ENCODE data around the gene CRACR2A. TPM values are rescaled to one million over a fixed set of nuclear protein-coding genes. Genes with fewer than 3 reads are reported as not detected.

CRACR2A gene
- total and polyA plus RNA-seq, 2 donors from 2014 or later: 0.22 to 6.1 TPM

GRCh38 chr12:3613641-3614395 is 139.1 kb downstream of the CRACR2A start:
- TF ChIP-seq CTCF (IDR thresholded peaks at IDR 0.05; ENCODE audit: borderline replicate concordance, extremely low read depth, insufficient read depth): no peak
- Histone ChIP-seq H3K27ac (ENCODE audit: low read depth in 2 of 2, low read length in 2 of 2) (no peak overlapping the region), H3K4me3 (ENCODE audit: low read length in 3 of 3) (no peak overlapping the region), H3K9me3 (ENCODE audit: control insufficient read depth in 2 of 3, insufficient read depth in 1 of 3, low read length in 3 of 3) (no peaks in the 10 kb centered on the region), H3K4me1 (ENCODE audit: control insufficient read depth in 2 of 3, insufficient read depth in 2 of 3, low read depth in 1 of 3, low read length in 3 of 3) (no peaks in the 10 kb centered on the region), H3K9ac (ENCODE audit: low read length in 3 of 3) (no peak overlapping the region), H3K27me3 (ENCODE audit: control insufficient read depth, insufficient read depth, low read length) (no peaks in the 10 kb centered on the region), H3K36me3 (ENCODE audit: control insufficient read depth in 2 of 3, insufficient read depth in 3 of 3, low read length in 3 of 3) (no peaks in the 10 kb centered on the region)
- intact Hi-C loops (cut with DNase I): no loop called here
- DNase-seq: no peak
- no peak for FAIRE-seq

GRCh38 chr12:3611860-3612703 is 140.8 kb downstream of the CRACR2A start:
- H3K4me1 ChIP-seq (ENCODE audit: control insufficient read depth in 2 of 3, insufficient read depth in 2 of 3, low read depth in 1 of 3, low read length in 3 of 3): no peaks in the 10 kb centered on the region
- FAIRE-seq: no peak
- no peak for TF ChIP-seq CTCF (IDR thresholded peaks at IDR 0.05; ENCODE audit: borderline replicate concordance, extremely low read depth, insufficient read depth)
- H3K9me3 ChIP-seq (ENCODE audit: control insufficient read depth in 2 of 3, insufficient read depth in 1 of 3, low read length in 3 of 3): no peaks in the 10 kb centered on the region
- DNase-seq: no peak
- H3K27ac ChIP-seq (ENCODE audit: low read depth in 2 of 2, low read length in 2 of 2): no peak overlapping the region
- H3K27me3 ChIP-seq (ENCODE audit: control insufficient read depth, insufficient read depth, low read length): no peaks in the 10 kb centered on the region
- H3K9ac ChIP-seq (ENCODE audit: low read length in 3 of 3): no peak overlapping the region
- intact Hi-C loops (cut with DNase I): no loop called here
- H3K4me3 ChIP-seq (ENCODE audit: low read length in 3 of 3): no peak overlapping the region
- H3K36me3 ChIP-seq (ENCODE audit: control insufficient read depth in 2 of 3, insufficient read depth in 3 of 3, low read length in 3 of 3): no peaks in the 10 kb centered on the region

GRCh38 chr12:3607821-3608220 is 145.1 kb downstream of the CRACR2A start:
- TF ChIP-seq CTCF (IDR thresholded peaks at IDR 0.05; ENCODE audit: borderline replicate concordance, extremely low read depth, insufficient read depth): no peak
- DNase-seq (no peak), FAIRE-seq (no peak)
- H3K9ac ChIP-seq (ENCODE audit: low read length in 3 of 3): no peak overlapping the region
- intact Hi-C loops (cut with DNase I): no loop called here
- no peak overlapping the region for H3K4me3 ChIP-seq (ENCODE audit: low read length in 3 of 3)
- H3K4me1 ChIP-seq (ENCODE audit: control insufficient read depth in 2 of 3, insufficient read depth in 2 of 3, low read depth in 1 of 3, low read length in 3 of 3): no peaks in the 10 kb centered on the region
- no peaks in the 10 kb centered on the region for H3K9me3 ChIP-seq (ENCODE audit: control insufficient read depth in 2 of 3, insufficient read depth in 1 of 3, low read length in 3 of 3)
- H3K36me3 ChIP-seq (ENCODE audit: control insufficient read depth in 2 of 3, insufficient read depth in 3 of 3, low read length in 3 of 3): no peaks in the 10 kb centered on the region
- H3K27me3 ChIP-seq (ENCODE audit: control insufficient read depth, insufficient read depth, low read length): no peaks in the 10 kb centered on the region
- no peak overlapping the region for H3K27ac ChIP-seq (ENCODE audit: low read depth in 2 of 2, low read length in 2 of 2)
